ENCODE results near the gene PLIN3. TPM values are rescaled to one million over a fixed set of nuclear protein-coding genes. Genes with fewer than 3 reads are reported as not detected.
"Not testable (repeated sequence)": the region's sequence is repeated elsewhere in the genome, so short reads cannot be mapped to it uniquely, and the experiment has no call there.

The PLIN3 gene
- polyA plus RNA-seq, 4 donors, result 38.6 to 57.9 (median 53.3) TPM

- DNase-seq (ENCODE audit: low read depth in 4 of 4, low spot score in 2 of 4), result not testable (repeated sequence)
Observed at GRCh38 chr19:4892962-4893361, 25.5 kb upstream of the PLIN3 start.

GRCh38 chr19:4891066-4891465 is 23.6 kb upstream of the PLIN3 start:
- no peak for DNase-seq (ENCODE audit: low read depth in 4 of 4, low spot score in 2 of 4)

- no peak for DNase-seq (ENCODE audit: low read depth in 4 of 4, low spot score in 2 of 4)
Observed at GRCh38 chr19:4889034-4889815, 21.8 kb upstream of the PLIN3 start.

- not testable (repeated sequence) for DNase-seq (ENCODE audit: low read depth in 4 of 4, low spot score in 2 of 4)
Observed at GRCh38 chr19:4887803-4888202, 20.3 kb upstream of the PLIN3 start.

- not testable (repeated sequence) for DNase-seq (ENCODE audit: low read depth in 4 of 4, low spot score in 2 of 4)
Observed at GRCh38 chr19:4884993-4885392, 17.5 kb upstream of the PLIN3 start.

DNA sequence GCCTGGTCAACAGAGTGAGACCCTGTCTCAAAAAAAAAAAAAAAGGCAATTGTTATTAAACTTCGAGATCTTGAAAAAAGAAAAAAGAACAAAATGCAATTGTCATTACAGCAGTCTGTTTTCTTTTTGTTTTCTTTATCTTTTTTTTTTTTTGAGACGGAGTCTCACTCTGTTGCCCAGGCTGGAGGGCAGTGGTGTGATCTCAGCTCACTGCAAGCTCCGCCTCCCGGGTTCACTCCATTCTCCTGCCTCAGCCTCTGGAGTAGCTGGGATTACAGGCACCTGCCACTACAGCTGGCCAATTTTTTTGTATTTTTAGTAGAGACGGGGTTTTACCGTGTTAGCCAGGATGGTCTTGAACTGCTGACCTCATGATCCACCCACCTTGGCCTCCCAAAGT is 15.4 kb upstream of the PLIN3 start:
- DNase-seq (ENCODE audit: low read depth in 4 of 4, low spot score in 2 of 4), result not testable (repeated sequence)

DNA sequence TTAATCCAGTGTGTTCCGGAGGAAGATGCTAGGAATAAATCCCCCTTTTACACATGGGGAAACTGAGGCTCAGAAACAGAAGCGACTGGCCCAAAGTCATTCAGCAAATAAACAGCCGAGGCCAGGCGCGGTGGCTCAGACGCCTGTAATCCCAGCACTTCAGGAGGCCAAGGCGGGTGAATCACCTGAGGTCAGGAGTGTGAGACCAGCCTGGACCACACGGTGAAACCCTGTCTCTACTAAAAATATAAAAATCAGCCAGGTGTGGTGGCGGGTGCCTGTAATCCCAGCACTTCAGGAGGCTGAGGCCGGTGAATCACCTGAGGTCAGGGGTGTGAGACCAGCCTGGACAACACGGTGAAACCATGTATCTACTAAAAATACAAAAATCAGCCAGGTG is 11.6 kb upstream of the PLIN3 start:
- no peak for DNase-seq (ENCODE audit: low read depth in 4 of 4, low spot score in 2 of 4)

- no peak for DNase-seq (ENCODE audit: low read depth in 4 of 4, low spot score in 2 of 4)
Observed at GRCh38 chr19:4878491-4878968, 11.1 kb upstream of the PLIN3 start.

- peak in 1 of 4 donors; percentile 44 for DNase-seq (ENCODE audit: low read depth in 4 of 4, low spot score in 2 of 4)
Observed at GRCh38 chr19:4877753-4878490, 10.5 kb upstream of the PLIN3 start.

GRCh38 chr19:4873930-4874329 is 6.5 kb upstream of the PLIN3 start:
- DNase-seq (ENCODE audit: low read depth in 4 of 4, low spot score in 2 of 4), result no peak

GRCh38 chr19:4871711-4872110 is 4.2 kb upstream of the PLIN3 start:
- DNase-seq (ENCODE audit: low read depth in 4 of 4, low spot score in 2 of 4), result no peak

GRCh38 chr19:4870025-4870700 is 2.7 kb upstream of the PLIN3 start:
- no peak for DNase-seq (ENCODE audit: low read depth in 4 of 4, low spot score in 2 of 4)

- DNase-seq (ENCODE audit: low read depth in 4 of 4, low spot score in 2 of 4), result no peak
Observed at GRCh38 chr19:4868286-4868834, 893 bp upstream of the PLIN3 start.

DNA sequence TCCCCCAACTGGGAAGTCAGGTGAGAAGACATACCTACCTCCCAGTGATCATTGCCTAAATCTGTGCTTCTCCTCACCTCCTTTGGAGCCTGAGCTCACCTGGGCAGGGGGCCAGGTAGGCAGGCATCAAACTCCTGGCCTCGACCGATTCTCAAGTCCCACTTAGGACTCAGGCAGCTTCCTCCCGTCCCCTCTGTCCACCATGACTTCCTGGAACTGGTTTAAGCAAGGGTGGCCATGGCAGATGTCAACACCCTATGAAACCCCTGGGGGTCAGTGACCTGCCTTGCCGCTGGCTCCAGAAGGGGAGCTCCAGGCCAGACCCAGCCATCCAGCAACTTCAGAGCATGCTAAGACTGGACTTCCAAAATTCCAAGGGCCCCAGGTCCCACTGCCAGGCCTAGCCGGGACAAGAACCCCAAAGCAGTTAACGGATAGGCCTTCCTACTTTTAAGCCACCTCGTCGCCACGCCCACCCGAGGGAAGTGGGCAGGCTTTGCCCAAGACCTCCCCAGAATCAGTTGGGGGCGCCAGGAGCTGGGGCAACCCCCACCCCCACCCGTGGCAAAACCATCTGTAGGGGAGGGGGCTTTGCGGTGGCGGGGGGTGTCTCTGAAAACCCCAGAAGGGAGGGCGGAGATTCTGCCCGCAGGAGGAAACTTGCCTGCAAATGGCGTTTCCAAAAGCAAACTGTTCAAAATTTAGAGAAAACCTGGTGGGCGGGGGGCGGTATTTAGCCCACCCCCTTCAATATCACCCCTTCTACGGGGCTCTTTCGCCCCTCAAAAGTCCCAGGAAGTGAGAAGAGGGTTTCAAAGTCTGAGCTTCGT is 657 bp downstream of the PLIN3 start:
- DNase-seq (ENCODE audit: low read depth in 4 of 4, low spot score in 2 of 4), result no peak

GRCh38 chr19:4861147-4861546 is 6.3 kb downstream of the PLIN3 start:
- DNase-seq (ENCODE audit: low read depth in 4 of 4, low spot score in 2 of 4), result no peak

DNA sequence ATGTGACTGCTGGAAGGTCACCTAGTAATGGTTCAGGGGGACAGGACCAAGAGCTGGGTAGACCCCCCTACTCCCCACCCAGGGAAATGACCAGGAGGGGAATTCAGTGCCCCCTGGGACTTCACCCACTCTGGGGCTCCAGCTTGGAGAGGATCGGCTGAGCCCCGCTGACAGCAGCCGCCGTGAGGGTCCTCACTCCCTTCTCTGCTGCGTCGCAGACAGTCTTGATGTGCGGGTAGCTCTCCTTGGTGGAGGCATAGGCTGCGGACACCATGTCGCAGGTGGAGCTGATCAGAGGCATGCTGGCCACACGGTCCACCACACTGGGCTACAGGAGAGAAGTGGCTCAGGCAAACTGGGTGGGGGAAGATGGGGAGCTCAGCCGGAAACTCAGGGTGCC is 7.8 kb downstream of the PLIN3 start:
- DNase-seq (ENCODE audit: low read depth in 4 of 4, low spot score in 2 of 4), result no peak

DNA sequence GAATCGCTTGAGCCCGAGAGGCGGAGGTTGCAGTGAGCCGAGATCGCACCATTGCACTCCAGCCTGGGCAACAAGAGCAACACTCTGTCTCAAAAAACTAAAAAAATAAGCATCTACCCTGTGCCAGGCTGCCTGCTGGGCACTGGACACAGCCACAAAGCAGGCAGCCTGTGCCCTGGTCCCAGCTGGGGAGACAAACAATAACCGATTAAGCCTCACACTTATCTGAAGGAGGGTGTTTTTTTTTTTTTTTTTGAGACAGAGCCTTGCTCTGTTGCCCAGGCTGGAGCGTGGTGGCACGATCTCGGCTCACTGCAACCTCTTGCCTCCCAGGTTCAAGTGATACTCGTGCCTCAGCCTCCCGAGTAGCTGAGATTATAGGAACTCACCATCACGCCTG is 11.0 kb downstream of the PLIN3 start:
- DNase-seq (ENCODE audit: low read depth in 4 of 4, low spot score in 2 of 4), result not testable (repeated sequence)

- not testable (repeated sequence) for DNase-seq (ENCODE audit: low read depth in 4 of 4, low spot score in 2 of 4)
Observed at GRCh38 chr19:4853506-4853905, 14.0 kb downstream of the PLIN3 start.

- DNase-seq (ENCODE audit: low read depth in 4 of 4, low spot score in 2 of 4), result no peak
Observed at GRCh38 chr19:4852484-4852883, 15.0 kb downstream of the PLIN3 start.

All from left renal cortex interstitium (tissue), 4 donors.